ENCODE results near the gene CFAP97. TPM values are rescaled to one million over a fixed set of nuclear protein-coding genes. Genes with fewer than 3 reads are reported as not detected.

CFAP97 gene
- total and polyA plus RNA-seq, 11 donors, result 2.0 to 22.7 (median 12.4) TPM

DNA sequence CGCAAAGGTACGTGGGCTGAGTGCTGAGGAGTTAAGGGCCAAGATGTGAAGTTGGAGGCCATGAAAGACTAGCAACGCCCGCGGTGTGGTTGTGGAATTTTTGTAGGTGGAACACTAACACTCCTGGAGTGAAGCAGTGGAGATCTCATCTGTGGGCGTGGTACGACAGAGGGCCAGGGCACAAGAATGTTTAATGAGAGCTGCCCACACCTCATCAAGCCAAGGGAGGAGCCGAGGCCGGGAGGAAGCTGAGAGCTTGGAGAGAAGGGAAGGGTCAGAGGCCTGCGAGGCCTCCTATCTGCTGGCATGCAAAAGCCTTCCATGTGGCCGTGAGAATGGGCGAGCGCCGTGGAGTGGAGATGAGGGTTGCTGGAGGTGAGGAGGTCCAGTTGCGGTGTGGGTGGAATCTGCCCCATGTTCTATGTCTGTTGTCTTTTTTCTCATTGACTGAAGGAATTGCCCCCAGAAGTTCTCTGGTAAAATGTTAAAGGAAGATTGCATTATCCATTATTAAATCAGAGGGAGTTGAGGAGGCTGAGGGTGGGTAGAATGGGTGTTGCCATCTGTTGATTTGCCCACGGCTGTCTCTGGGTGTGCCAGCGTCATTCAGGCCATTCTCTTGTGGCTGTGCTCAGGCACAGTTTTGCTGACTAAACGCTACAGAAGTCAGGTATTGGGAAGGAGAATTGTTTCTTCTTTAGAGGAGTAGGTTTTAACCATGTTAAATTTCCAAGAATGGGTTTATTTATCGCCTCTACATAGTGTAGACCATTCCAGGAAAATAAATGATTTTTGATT is 25.4 kb upstream of the CFAP97 start:
- ATAC-seq, result peak in 1 of 4 donors; percentile 25
- Histone ChIP-seq H3K27me3 (no peaks in the 10 kb centered on the region), H3K27ac (no peak overlapping the region), H3K36me3 (no peaks in the 10 kb centered on the region), H3K4me1 (peaks cover 0 to 18% (median 1%) of the 10 kb centered on the region in 12 donors), H3K9me3 (no peaks in the 10 kb centered on the region), H3K4me3 (no peak overlapping the region)
- TF ChIP-seq, protein P1, sequence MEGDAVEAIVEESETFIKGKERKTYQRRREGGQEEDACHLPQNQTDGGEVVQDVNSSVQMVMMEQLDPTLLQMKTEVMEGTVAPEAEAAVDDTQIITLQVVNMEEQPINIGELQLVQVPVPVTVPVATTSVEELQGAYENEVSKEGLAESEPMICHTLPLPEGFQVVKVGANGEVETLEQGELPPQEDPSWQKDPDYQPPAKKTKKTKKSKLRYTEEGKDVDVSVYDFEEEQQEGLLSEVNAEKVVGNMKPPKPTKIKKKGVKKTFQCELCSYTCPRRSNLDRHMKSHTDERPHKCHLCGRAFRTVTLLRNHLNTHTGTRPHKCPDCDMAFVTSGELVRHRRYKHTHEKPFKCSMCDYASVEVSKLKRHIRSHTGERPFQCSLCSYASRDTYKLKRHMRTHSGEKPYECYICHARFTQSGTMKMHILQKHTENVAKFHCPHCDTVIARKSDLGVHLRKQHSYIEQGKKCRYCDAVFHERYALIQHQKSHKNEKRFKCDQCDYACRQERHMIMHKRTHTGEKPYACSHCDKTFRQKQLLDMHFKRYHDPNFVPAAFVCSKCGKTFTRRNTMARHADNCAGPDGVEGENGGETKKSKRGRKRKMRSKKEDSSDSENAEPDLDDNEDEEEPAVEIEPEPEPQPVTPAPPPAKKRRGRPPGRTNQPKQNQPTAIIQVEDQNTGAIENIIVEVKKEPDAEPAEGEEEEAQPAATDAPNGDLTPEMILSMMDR (IDR thresholded peaks at IDR 0.05), result no peak
- no peak for TF ChIP-seq POLR2A (IDR thresholded peaks at IDR 0.05)
- DNase-seq, result no peak
- intact Hi-C loops (cut with DNase I), result no loop called here
- 88 to 92% (median 90%) methylated on average over 19 of the region's 19 CpGs for WGBS, 4 donors

DNA sequence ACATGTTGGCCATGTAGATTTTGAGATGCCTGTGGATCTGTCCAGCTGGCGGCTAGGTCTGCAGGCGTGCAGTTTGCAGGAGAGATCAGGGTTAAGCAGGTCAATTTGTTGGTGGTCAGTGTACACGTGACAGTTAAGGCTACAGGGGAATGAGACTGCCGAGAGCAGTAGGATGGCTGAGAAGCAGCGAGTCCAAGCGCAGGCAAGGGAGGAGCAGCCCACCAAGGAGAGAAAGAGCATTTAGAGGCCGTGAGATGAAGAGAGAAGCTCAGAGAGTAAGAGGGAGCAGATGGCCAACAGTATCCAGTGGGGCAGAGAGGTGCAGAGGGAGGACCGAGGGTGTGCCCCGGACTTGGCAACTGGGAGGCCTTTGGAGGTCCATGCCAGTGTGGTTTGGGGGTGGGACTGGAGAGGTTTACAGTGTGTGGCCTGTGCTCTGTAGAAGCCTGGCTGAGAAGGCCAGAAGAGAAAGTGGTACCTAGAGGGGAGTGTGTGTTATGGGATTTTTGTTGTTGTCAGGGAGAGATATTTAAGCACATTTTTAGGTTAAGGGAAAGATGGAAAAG is 24.0 kb upstream of the CFAP97 start:
- no peaks in the 10 kb centered on the region for H3K27me3 ChIP-seq
- peak in 3 of 4 donors; percentile 16 to 50 (median 20) for ATAC-seq
- intact Hi-C loops (cut with DNase I), result no loop called here
- TF ChIP-seq, protein P1 (IDR thresholded peaks at IDR 0.05), result no peak
- no peak for TF ChIP-seq POLR2A (IDR thresholded peaks at IDR 0.05)
- peaks cover 0 to 18% (median 1%) of the 10 kb centered on the region in 12 donors for H3K4me1 ChIP-seq
- H3K9me3 ChIP-seq, result no peaks in the 10 kb centered on the region
- peak overlapping the region in 1 of 12 donors; percentile 63 for H3K27ac ChIP-seq
- no peak for DNase-seq
- no peak overlapping the region for H3K4me3 ChIP-seq
- H3K36me3 ChIP-seq, result no peaks in the 10 kb centered on the region
- WGBS, 4 donors, result 93 to 95% (median 94%) methylated on average over 9 of the region's 9 CpGs

DNA sequence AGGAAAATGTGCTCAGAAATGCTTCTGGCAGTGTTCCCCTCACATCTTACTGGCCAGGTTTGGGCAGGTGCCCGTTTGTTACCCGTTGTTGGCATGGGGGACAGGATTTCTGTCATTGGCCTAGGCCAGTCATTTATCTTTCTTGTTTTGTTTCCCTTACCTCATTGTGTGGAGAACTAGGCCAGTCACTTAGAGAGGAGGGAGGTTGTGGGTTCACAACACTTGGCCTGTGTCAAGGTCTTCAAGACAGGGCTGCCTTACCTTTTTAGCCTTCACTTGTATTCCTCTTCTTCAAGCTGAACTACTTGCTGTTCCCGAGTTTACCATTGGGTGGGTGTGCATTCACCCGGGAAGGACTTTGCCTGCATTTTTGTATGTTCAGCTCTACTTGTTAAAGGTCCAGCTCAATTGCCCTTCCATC is 23.3 kb upstream of the CFAP97 start:
- DNase-seq (no peak), ATAC-seq (peak; percentile 60 to 75 (median 66))
- peak overlapping the region in 2 of 12 donors; percentile 13 to 63 for H3K27ac ChIP-seq
- no peak overlapping the region for H3K4me3 ChIP-seq
- no peaks in the 10 kb centered on the region for H3K36me3 ChIP-seq
- intact Hi-C loops (cut with DNase I), result no loop called here
- TF ChIP-seq POLR2A (IDR thresholded peaks at IDR 0.05), result no peak
- TF ChIP-seq, protein P1 (IDR thresholded peaks at IDR 0.05), result peak in 3 of 12 donors; percentile 12 to 18 (median 14)
- H3K27me3 ChIP-seq, result no peaks in the 10 kb centered on the region
- no peaks in the 10 kb centered on the region for H3K9me3 ChIP-seq
- peaks cover 0 to 18% (median 1%) of the 10 kb centered on the region in 12 donors for H3K4me1 ChIP-seq
- WGBS, 4 donors, result 34 to 45% (median 39%) methylated on average over 4 of the region's 4 CpGs

DNA sequence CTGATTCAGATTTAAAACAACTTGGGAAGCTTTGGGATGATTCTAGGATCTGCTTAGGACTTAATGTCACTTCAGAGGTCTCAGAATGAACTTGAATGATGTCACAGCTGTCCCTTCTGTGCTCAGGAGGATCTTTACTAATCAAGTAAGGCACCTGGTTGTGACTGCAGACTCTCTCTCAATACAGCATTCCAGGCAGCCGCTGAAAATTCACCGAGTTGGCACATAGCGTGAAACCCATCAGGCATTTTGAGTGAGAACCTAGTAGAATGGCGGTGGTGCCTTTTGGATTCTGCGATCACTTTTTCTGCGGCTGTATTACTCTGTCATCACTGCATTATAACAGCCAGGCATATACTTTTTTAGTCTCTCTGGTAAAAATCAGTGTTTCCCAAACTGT is 22.1 kb upstream of the CFAP97 start:
- ATAC-seq (no peak), DNase-seq (no peak)
- no peak overlapping the region for H3K27ac ChIP-seq
- no peaks in the 10 kb centered on the region for H3K36me3 ChIP-seq
- 96 to 98% (median 97%) methylated on average over 6 of the region's 6 CpGs for WGBS, 4 donors
- H3K4me1 ChIP-seq, result peaks cover 0 to 18% (median 1%) of the 10 kb centered on the region in 12 donors
- no peak for TF ChIP-seq POLR2A (IDR thresholded peaks at IDR 0.05)
- TF ChIP-seq, protein P1 (IDR thresholded peaks at IDR 0.05), result no peak
- H3K27me3 ChIP-seq, result no peaks in the 10 kb centered on the region
- H3K4me3 ChIP-seq, result no peak overlapping the region
- intact Hi-C loops (cut with DNase I), result no loop called here
- no peaks in the 10 kb centered on the region for H3K9me3 ChIP-seq
